ENCODE measurements around the gene CEP44.
"Not testable (repeated sequence)": the region's sequence is repeated elsewhere in the genome, so short reads cannot be mapped to it uniquely, and the experiment has no call there.

The CEP44 gene

GRCh38 chr4:174375422-174375821 is 91.7 kb downstream of the CEP44 start:
- no peaks in the 10 kb centered on the region for H3K36me3 ChIP-seq (ENCODE audit: low read depth)
- ATAC-seq (ENCODE audit: low read depth) (no peak), DNase-seq (ENCODE audit: low spot score) (no peak)

GRCh38 chr4:174377613-174378012 is 93.9 kb downstream of the CEP44 start:
- Histone ChIP-seq H3K36me3 (ENCODE audit: low read depth) (no peaks in the 10 kb centered on the region), H3K4me1 (ENCODE audit: insufficient read depth, poor library complexity, severe bottlenecking) (no peaks in the 10 kb centered on the region), H3K27me3 (ENCODE audit: insufficient read depth, poor library complexity, severe bottlenecking) (no peaks in the 10 kb centered on the region), H3K9me3 (ENCODE audit: severe bottlenecking) (no peaks in the 10 kb centered on the region), H3K4me3 (ENCODE audit: severe bottlenecking) (no peak overlapping the region), H3K27ac (ENCODE audit: poor library complexity, severe bottlenecking) (no peak overlapping the region)
- ATAC-seq (ENCODE audit: low read depth) (no peak), DNase-seq (ENCODE audit: low spot score) (no peak)
- TF ChIP-seq CTCF (IDR thresholded peaks at IDR 0.05; ENCODE audit: poor library complexity, severe bottlenecking) = no peak

More at GRCh38 chr4:174375422-174375821, 91.7 kb downstream of the CEP44 start:
- no peak overlapping the region for H3K4me3 ChIP-seq (ENCODE audit: severe bottlenecking)
- no peak overlapping the region for H3K27ac ChIP-seq (ENCODE audit: poor library complexity, severe bottlenecking)
- no peaks in the 10 kb centered on the region for H3K4me1 ChIP-seq (ENCODE audit: insufficient read depth, poor library complexity, severe bottlenecking)
- no peaks in the 10 kb centered on the region for H3K9me3 ChIP-seq (ENCODE audit: severe bottlenecking)
- TF ChIP-seq CTCF (IDR thresholded peaks at IDR 0.05; ENCODE audit: poor library complexity, severe bottlenecking) = no peak
- H3K27me3 ChIP-seq (ENCODE audit: insufficient read depth, poor library complexity, severe bottlenecking) = no peaks in the 10 kb centered on the region

GRCh38 chr4:174378951-174379350 is 95.2 kb downstream of the CEP44 start:
- H3K4me1 ChIP-seq (ENCODE audit: insufficient read depth, poor library complexity, severe bottlenecking) = no peaks in the 10 kb centered on the region
- DNase-seq (ENCODE audit: low spot score) = no peak
- no peaks in the 10 kb centered on the region for H3K27me3 ChIP-seq (ENCODE audit: insufficient read depth, poor library complexity, severe bottlenecking)
- no peak overlapping the region for H3K4me3 ChIP-seq (ENCODE audit: severe bottlenecking)
- no peaks in the 10 kb centered on the region for H3K9me3 ChIP-seq (ENCODE audit: severe bottlenecking)
- no peaks in the 10 kb centered on the region for H3K36me3 ChIP-seq (ENCODE audit: low read depth)
- ATAC-seq (ENCODE audit: low read depth) = no peak
- H3K27ac ChIP-seq (ENCODE audit: poor library complexity, severe bottlenecking) = no peak overlapping the region
- TF ChIP-seq CTCF (IDR thresholded peaks at IDR 0.05; ENCODE audit: poor library complexity, severe bottlenecking) = no peak

- H3K4me3 ChIP-seq (ENCODE audit: severe bottlenecking); ATAC-seq (ENCODE audit: low read depth); H3K4me1 ChIP-seq (ENCODE audit: insufficient read depth, poor library complexity, severe bottlenecking); H3K9me3 ChIP-seq (ENCODE audit: severe bottlenecking); H3K27me3 ChIP-seq (ENCODE audit: insufficient read depth, poor library complexity, severe bottlenecking); H3K27ac ChIP-seq (ENCODE audit: poor library complexity, severe bottlenecking); DNase-seq (ENCODE audit: low spot score); H3K36me3 ChIP-seq (ENCODE audit: low read depth): not testable (repeated sequence)
Measured at GRCh38 chr4:174380206-174380605, 96.5 kb downstream of the CEP44 start.

- Histone ChIP-seq H3K4me3 (ENCODE audit: severe bottlenecking) (no peak overlapping the region), H3K27ac (ENCODE audit: poor library complexity, severe bottlenecking) (no peak overlapping the region), H3K9me3 (ENCODE audit: severe bottlenecking) (no peaks in the 10 kb centered on the region), H3K27me3 (ENCODE audit: insufficient read depth, poor library complexity, severe bottlenecking) (no peaks in the 10 kb centered on the region), H3K36me3 (ENCODE audit: low read depth) (no peaks in the 10 kb centered on the region), H3K4me1 (ENCODE audit: insufficient read depth, poor library complexity, severe bottlenecking) (no peaks in the 10 kb centered on the region)
- TF ChIP-seq CTCF (IDR thresholded peaks at IDR 0.05; ENCODE audit: poor library complexity, severe bottlenecking) = no peak
- ATAC-seq (ENCODE audit: low read depth) (no peak), DNase-seq (ENCODE audit: low spot score) (no peak)
Measured at GRCh38 chr4:174380699-174381439, 97.2 kb downstream of the CEP44 start.

Measured in RWPE2 (cell line).